SU-DHL-6 (cell line): ENCODE data around the gene SPTSSB.

Source experiments
- H2AFZ ChIP-seq: fragments of 200-600 bp; sonication (generic); 2 replicates; pipeline ENCODE4 v1.6.1; 2014; ENCODE audit warnings: low read depth, mild to moderate bottlenecking, moderate library complexity, mixed read lengths, antibody characterized with exemption, low read length; ENCODE audit not compliant: severe bottlenecking
- H3F3A ChIP-seq: fragments of 200-600 bp; shearing (Covaris generic); 2 replicates; pipeline ENCODE4 v1.6.0; 2016; ENCODE audit warnings: antibody characterized with exemption, mild to moderate bottlenecking; ENCODE audit not compliant: insufficient read depth
- H3K27ac ChIP-seq: fragments of 200-600 bp; sonication (generic); 2 replicates; pipeline ENCODE4 v1.5.1; 2016; ENCODE audit warnings: low read depth, mild to moderate bottlenecking, low read length, moderate library complexity, mixed read lengths
- H3K27me3 ChIP-seq: fragments of 200-600 bp; sonication (generic), shearing (Covaris generic); 2 replicates; pipeline ENCODE4 v1.6.0; 2014; ENCODE audit warnings: mild to moderate bottlenecking, low read length
- H3K36me3 ChIP-seq: fragments of 200-600 bp; sonication (generic); 2 replicates; pipeline ENCODE4 v1.6.1; 2014; ENCODE audit warnings: mild to moderate bottlenecking, low read length, mixed read lengths
- H3K4me2 ChIP-seq: fragments of 300-600, 200-600 bp; shearing (Covaris generic), sonication (generic); 2 replicates; pipeline ENCODE4 v1.6.0; 2014; ENCODE audit warnings: low read length, low read depth, mild to moderate bottlenecking; ENCODE audit not compliant: poor library complexity, severe bottlenecking
- H3K4me3 ChIP-seq: fragments of 200-600 bp; sonication (generic); 2 replicates; pipeline ENCODE4 v1.5.1; 2014; ENCODE audit warnings: antibody characterized with exemption, low read length, mild to moderate bottlenecking, mixed read lengths; ENCODE audit not compliant: insufficient read depth, poor library complexity, severe bottlenecking
- H3K79me2 ChIP-seq: fragments of 200-600 bp; sonication (generic); 2 replicates; pipeline ENCODE4 v1.6.1; 2014; ENCODE audit warnings: mild to moderate bottlenecking, low read length, moderate library complexity; ENCODE audit not compliant: insufficient read depth
- H3K9ac ChIP-seq: fragments of 200-600 bp; sonication (generic); 2 replicates; pipeline ENCODE4 v1.7.0; 2014; ENCODE audit warnings: mild to moderate bottlenecking, low read length
- H3K9me2 ChIP-seq: fragments of 200-600 bp; sonication (generic); replicated peaks from 2 replicates; pipeline ENCODE4 v1.6.1; 2014; ENCODE audit warnings: low read length; ENCODE audit not compliant: insufficient read depth
- H3K9me3 ChIP-seq: fragments of 200-600 bp; sonication (generic); 2 replicates; pipeline ENCODE4 v1.6.1; 2014; ENCODE audit warnings: low read length, mixed read lengths; ENCODE audit not compliant: insufficient read depth
- H4K20me1 ChIP-seq: fragments of 200-600 bp; sonication (generic); 2 replicates; pipeline ENCODE4 v1.6.1; 2014; ENCODE audit warnings: low read depth, mild to moderate bottlenecking, antibody characterized with exemption, low read length, moderate library complexity, mixed read lengths
- CTCF ChIP-seq: fragments of 200-600 bp; sonication (generic); IDR thresholded peaks from one replicate; pipeline ENCODE4 v1.5.1; 2017; ENCODE audit warnings: antibody characterized with exemption, mild to moderate bottlenecking, low read length, moderate library complexity; ENCODE audit not compliant: insufficient read depth, poor library complexity, severe bottlenecking
- EZH2phosphoT487 ChIP-seq: fragments of 200-600 bp; sonication (generic), shearing (Covaris generic); conservative IDR thresholded peaks from 2 replicates; pipeline ENCODE4 v1.6.1; 2018; ENCODE audit warnings: mild to moderate bottlenecking, antibody characterized with exemption, low read length, moderate library complexity, mixed read lengths

SPTSSB gene

GRCh38 chr3:161323926-161324621, 47.2 kb downstream of the SPTSSB start:
- Histone ChIP-seq H3K9me3 (no peaks in the 10 kb centered on the region), H3K36me3 (no peaks in the 10 kb centered on the region), H4K20me1 (no peaks in the 10 kb centered on the region), H3K4me3 (no peak overlapping the region), H3K79me2 (no peaks in the 10 kb centered on the region), H2AFZ (no peak overlapping the region), H3K9me2 (no peaks in the 10 kb centered on the region), H3F3A (no peaks in the 10 kb centered on the region), H3K9ac (no peak overlapping the region), H3K27me3 (no peaks in the 10 kb centered on the region), H3K27ac (no peak overlapping the region), H3K4me2 (no peak overlapping the region)
- TF ChIP-seq EZH2phosphoT487: no peak
- no peak for TF ChIP-seq CTCF

DNA sequence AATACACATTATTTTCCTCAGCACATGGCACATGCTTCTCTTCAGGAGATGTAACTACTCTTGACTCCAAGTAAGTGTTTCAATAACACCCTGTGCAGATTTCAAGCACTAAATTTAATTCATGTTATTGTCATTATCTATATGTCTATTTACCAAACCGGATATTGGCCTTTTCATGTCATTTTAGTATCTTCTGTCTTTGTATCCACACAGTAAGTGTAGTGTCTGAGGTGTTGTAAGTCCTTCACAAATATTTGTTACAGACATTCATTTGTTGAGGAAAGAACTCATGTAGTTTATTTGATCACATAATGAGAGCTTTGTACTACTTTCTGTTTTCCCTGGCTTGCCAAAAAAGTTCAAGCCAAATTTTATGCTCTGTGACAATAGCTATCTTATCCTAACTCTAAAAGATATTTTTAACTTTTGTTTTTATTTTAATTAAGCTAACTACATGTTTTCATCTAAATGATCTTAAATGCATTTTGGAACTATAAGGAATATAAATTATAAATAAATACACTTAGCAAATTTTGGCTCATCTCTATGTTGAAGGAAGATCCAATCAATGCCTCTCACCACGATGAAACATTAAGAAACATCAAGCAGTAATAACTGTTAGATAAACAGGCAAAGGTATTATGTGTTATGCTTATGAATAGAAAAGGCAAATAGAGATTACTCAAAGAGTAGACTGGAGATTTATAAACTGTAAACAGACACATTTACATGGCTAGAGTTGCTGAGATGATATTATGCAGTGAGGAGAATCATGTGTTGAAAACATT, 48.3 kb downstream of the SPTSSB start:
- no peaks in the 10 kb centered on the region for H3F3A ChIP-seq
- no peaks in the 10 kb centered on the region for H3K27me3 ChIP-seq
- no peaks in the 10 kb centered on the region for H4K20me1 ChIP-seq
- H3K27ac ChIP-seq: no peak overlapping the region
- H3K4me3 ChIP-seq: no peak overlapping the region
- H3K9me2 ChIP-seq: no peaks in the 10 kb centered on the region
- TF ChIP-seq EZH2phosphoT487 (no peak), CTCF (no peak)
- no peak overlapping the region for H2AFZ ChIP-seq
- no peak overlapping the region for H3K4me2 ChIP-seq
- no peaks in the 10 kb centered on the region for H3K79me2 ChIP-seq
- no peaks in the 10 kb centered on the region for H3K9me3 ChIP-seq
- no peak overlapping the region for H3K9ac ChIP-seq
- H3K36me3 ChIP-seq: no peaks in the 10 kb centered on the region

GRCh38 chr3:161320837-161321236, 50.5 kb downstream of the SPTSSB start:
- H3F3A ChIP-seq: no peaks in the 10 kb centered on the region
- H4K20me1 ChIP-seq: no peaks in the 10 kb centered on the region
- no peaks in the 10 kb centered on the region for H3K9me3 ChIP-seq
- H3K9ac ChIP-seq: no peak overlapping the region
- H2AFZ ChIP-seq: no peak overlapping the region
- H3K36me3 ChIP-seq: no peaks in the 10 kb centered on the region
- H3K4me2 ChIP-seq: no peak overlapping the region
- H3K4me3 ChIP-seq: no peak overlapping the region
- no peak overlapping the region for H3K27ac ChIP-seq
- no peaks in the 10 kb centered on the region for H3K9me2 ChIP-seq
- no peak for TF ChIP-seq EZH2phosphoT487
- TF ChIP-seq CTCF: no peak
- no peaks in the 10 kb centered on the region for H3K79me2 ChIP-seq
- no peaks in the 10 kb centered on the region for H3K27me3 ChIP-seq
